Transverse colon (tissue), 3 donors: Measurements from ENCODE around the gene RNASEH1.

Experiments
- CTCF ChIP-seq, 5 experiments: fragments of 200-600 bp in 3 of 5; fragments of 450-650 bp in 2 of 5; sonication (generic) in 3 of 5; IDR thresholded peaks; 1 replicate in 2 of 5; 2 replicates in 3 of 5; pipeline ENCODE4 v1.5.1; 2016 to 2017; ENCODE audit warnings: antibody characterized with exemption in 5 of 5, inconsistent platforms in 3 of 5, mild to moderate bottlenecking in 2 of 5, moderate library complexity in 1 of 5
- EP300 ChIP-seq: sonication (generic); formaldehyde crosslinking; IDR thresholded peaks from one replicate; pipeline ENCODE4 v1.6.1; 2017; ENCODE audit warnings: antibody characterized with exemption, low read depth

- TF ChIP-seq CTCF (IDR thresholded peaks at IDR 0.05), result no peak
- no peak for TF ChIP-seq EP300
These were observed 4.2 kb downstream of the RNASEH1 start for GRCh38 chr2:3553946-3554345.
